ENCODE measurements around the gene CERS5.

CERS5 gene

GRCh38 chr12:50167049-50167828, at the start of gene CERS5:
TSS of gene CERS5 (minus strand) at chr12:50167369. CDS start at chr12:50167297, 72 bp downstream.
- peak; percentile 96 to 98 (median 98) for DNase-seq (ENCODE audit: low read depth in 2 of 3, low spot score in 1 of 3)

- no peak for DNase-seq (ENCODE audit: low read depth in 2 of 3, low spot score in 1 of 3)
These were observed 47.9 kb upstream of the CERS5 start for GRCh38 chr12:50215033-50215432.

GRCh38 chr12:50214018-50214417, 46.8 kb upstream of the CERS5 start:
- DNase-seq (ENCODE audit: low read depth in 2 of 3, low spot score in 1 of 3): no peak

- DNase-seq (ENCODE audit: low read depth in 2 of 3, low spot score in 1 of 3): no peak
These were observed 46.3 kb upstream of the CERS5 start for GRCh38 chr12:50213439-50213838.

- no peak for DNase-seq (ENCODE audit: low read depth in 2 of 3, low spot score in 1 of 3)
These were observed 44.9 kb upstream of the CERS5 start for GRCh38 chr12:50212071-50212467.

- DNase-seq (ENCODE audit: low read depth in 2 of 3, low spot score in 1 of 3): no peak
These were observed 44.4 kb upstream of the CERS5 start for GRCh38 chr12:50211392-50212070.

- DNase-seq (ENCODE audit: low read depth in 2 of 3, low spot score in 1 of 3): no peak
These were observed 40.3 kb upstream of the CERS5 start for GRCh38 chr12:50207424-50207823.

- no peak for DNase-seq (ENCODE audit: low read depth in 2 of 3, low spot score in 1 of 3)
These were observed 38.5 kb upstream of the CERS5 start for GRCh38 chr12:50205648-50206047.

GRCh38 chr12:50203691-50204090, 36.5 kb upstream of the CERS5 start:
- DNase-seq (ENCODE audit: low read depth in 2 of 3, low spot score in 1 of 3): no peak

GRCh38 chr12:50201987-50202521, 34.9 kb upstream of the CERS5 start:
- no peak for DNase-seq (ENCODE audit: low read depth in 2 of 3, low spot score in 1 of 3)

- DNase-seq (ENCODE audit: low read depth in 2 of 3, low spot score in 1 of 3): no peak
These were observed 33.5 kb upstream of the CERS5 start for GRCh38 chr12:50200552-50201273.

GRCh38 chr12:50198829-50199228, 31.7 kb upstream of the CERS5 start:
- no peak for DNase-seq (ENCODE audit: low read depth in 2 of 3, low spot score in 1 of 3)

GRCh38 chr12:50197297-50197727, 30.1 kb upstream of the CERS5 start:
- no peak for DNase-seq (ENCODE audit: low read depth in 2 of 3, low spot score in 1 of 3)

- no peak for DNase-seq (ENCODE audit: low read depth in 2 of 3, low spot score in 1 of 3)
These were observed 29.4 kb upstream of the CERS5 start for GRCh38 chr12:50196537-50196936.

GRCh38 chr12:50195832-50196231, 28.7 kb upstream of the CERS5 start:
- DNase-seq (ENCODE audit: low read depth in 2 of 3, low spot score in 1 of 3): no peak

GRCh38 chr12:50192908-50193307, 25.7 kb upstream of the CERS5 start:
- DNase-seq (ENCODE audit: low read depth in 2 of 3, low spot score in 1 of 3): no peak

- DNase-seq (ENCODE audit: low read depth in 2 of 3, low spot score in 1 of 3): no peak
These were observed 25.1 kb upstream of the CERS5 start for GRCh38 chr12:50192236-50192635.

GRCh38 chr12:50190859-50191258, 23.7 kb upstream of the CERS5 start:
- DNase-seq (ENCODE audit: low read depth in 2 of 3, low spot score in 1 of 3): no peak

- no peak for DNase-seq (ENCODE audit: low read depth in 2 of 3, low spot score in 1 of 3)
These were observed 21.9 kb upstream of the CERS5 start for GRCh38 chr12:50188875-50189575.

- no peak for DNase-seq (ENCODE audit: low read depth in 2 of 3, low spot score in 1 of 3)
These were observed 21.1 kb upstream of the CERS5 start for GRCh38 chr12:50188241-50188781.

Measured in stimulated activated CD4-positive, alpha-beta T cell treated with anti-CD3 and anti-CD28 coated beads, Interleukin-12 subunit alpha, Interleukin-12 subunit beta, amount 100 ng/mL, for 48 hours (primary cell).